Measurements from ENCODE around the gene DCST2.

Gene DCST2

DNA sequence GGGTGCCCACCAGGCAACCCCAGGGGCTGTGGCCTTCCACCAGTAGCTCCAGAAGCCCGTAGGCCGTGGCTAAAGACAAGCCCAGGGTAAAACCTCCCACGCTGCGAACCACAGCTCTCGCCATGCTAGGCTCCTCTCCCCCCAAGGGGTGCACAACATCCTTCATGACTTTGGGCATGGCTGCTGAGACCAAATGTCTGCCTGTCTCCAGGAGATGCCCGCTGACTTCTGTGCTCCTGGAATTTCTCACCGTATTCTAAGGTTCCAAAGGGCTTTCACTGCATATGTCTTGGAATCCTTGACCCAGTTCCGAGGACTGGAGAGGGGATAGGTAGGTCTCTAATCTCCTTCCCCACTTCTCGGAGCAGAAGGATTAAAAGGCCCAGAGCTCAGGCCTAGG lies at the start of gene DCST2, which contains the start of gene DCST1:
Gene DCST2, minus strand, starts transcription at position 258 of the 400 bp plus-strand sequence. Its CDS starts 80 bp downstream, at position 178.
Gene DCST1, plus strand, starts transcription at position 301 of the 400 bp plus-strand sequence. CDS start 213 bp downstream, outside the sequence.
- no peak for DNase-seq

GRCh38 chr1:155083052-155083541 lies 49.5 kb upstream of the DCST2 start:
- no peak for DNase-seq

DNA sequence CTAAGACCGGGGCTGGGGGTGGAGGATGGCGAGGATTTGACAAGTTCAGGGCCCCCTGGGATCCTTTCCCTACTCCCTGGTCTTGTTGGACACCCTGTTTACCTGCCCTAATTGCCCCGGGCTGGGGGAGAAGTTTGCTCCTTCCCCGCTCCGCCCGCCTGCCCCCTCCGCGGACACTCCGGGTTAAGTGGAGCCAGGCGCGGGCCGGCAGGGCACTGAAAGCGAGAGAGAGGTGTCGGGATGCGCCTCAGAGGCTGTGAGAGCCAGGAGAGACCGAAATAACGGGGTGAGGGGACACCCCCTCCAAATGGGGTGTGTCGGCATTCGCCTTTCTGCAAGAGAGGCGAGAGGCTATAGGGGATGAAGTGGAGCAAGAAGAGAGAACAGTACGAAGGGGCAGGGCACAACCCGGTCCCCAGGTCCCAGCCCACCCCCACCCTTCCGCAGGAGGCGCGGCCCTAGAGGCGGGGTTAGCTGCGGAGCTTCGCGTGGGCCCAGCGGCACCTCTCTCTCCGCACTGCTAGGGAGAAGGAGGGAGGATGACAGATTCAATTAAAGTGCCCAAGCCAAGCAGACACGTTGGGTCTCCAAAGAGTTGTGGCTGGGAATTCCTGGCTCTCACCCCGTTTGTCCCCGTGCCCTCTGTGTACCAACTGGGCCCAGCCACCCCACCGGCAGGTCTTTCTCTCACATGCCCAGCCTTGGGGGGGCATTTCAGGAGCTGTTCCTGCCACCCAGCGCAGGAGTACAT lies 48.9 kb upstream of the DCST2 start:
- no peak for DNase-seq

DNA sequence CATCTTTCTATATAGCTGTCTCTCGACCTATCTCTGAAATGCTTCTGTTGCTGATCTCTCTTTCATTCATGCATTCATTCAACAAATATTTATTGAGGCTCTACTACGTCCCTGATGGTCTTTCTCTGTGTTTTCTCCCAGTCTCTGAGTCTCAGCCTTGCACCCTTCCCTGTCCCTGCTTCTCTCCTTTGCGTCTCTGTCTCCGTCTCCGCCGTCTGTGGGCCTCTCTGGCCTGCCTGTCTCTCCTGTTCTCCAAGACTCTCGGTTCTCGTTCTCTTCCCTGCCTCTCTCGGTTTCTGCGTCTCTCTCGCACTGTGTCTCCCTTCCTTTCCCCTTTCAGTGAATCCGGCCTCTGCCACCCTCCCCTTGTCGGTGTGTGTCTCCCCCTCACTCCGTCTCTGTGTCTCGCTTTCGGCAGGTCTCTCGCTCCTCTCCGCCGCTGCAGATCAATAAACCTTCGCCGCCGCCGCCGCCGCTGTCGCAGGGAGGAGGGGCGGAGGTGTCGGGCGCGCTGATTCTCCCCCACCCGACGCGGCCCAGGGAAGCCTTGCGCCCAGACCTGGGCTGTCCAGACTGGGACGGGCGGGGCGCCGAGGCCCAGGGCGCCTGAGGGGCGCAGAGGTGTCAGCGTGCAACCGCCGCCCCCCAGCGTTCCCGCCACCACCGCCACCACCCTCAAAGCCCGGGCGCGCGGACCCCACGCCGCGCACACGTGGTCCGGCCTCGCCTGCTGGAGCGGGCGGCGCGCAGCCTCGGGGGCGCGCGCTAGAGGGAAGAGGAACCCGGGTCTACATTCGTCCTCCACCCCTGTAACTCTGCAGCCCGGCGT lies 48.1 kb upstream of the DCST2 start:
- no peak for DNase-seq

GRCh38 chr1:155080312-155081228 lies 47.0 kb upstream of the DCST2 start:
- no peak for DNase-seq

DNA sequence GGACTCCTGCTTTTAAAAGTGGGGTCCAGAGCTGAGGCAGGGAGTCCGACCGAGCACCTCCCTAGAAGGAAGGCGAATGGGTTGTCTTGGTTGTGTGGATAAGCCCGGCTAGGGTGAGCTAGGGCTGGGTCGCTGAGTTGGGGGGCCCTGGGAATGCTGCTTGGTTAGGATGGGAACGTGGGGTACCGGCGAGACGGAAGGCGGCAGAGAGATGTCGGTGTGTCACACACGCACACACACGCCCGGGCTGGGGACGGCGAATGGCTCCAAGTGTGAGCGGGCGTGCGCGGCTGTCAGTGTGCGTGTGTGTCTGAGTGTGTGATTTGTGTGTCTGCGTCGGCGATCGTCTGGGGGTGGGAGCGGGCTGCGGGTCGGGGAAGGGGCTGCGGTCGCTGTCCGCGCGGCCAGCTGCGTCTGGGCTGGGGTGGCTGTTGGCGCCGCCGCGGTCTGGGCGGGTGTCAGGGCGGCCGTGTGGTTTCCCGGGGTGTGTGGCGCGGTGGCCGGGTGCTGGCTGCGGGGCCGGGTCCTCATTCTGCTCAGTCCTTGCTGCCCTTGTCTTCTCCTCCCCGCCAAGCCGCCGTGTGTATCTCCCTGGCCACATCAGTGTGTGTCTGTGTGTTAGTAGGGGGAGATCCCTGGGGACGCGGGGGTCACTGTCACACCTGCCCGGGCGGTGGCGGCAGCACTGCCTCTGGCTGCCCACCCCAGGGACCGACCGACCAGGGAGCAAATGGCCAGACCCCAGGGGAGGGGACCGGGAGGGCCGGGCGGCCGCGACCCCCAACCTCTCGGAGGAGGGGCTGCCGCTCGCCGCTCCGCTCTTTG lies 46.1 kb upstream of the DCST2 start:
- DNase-seq = no peak

- DNase-seq = no peak
Measured at GRCh38 chr1:155079210-155079486, 45.6 kb upstream of the DCST2 start.

DNA sequence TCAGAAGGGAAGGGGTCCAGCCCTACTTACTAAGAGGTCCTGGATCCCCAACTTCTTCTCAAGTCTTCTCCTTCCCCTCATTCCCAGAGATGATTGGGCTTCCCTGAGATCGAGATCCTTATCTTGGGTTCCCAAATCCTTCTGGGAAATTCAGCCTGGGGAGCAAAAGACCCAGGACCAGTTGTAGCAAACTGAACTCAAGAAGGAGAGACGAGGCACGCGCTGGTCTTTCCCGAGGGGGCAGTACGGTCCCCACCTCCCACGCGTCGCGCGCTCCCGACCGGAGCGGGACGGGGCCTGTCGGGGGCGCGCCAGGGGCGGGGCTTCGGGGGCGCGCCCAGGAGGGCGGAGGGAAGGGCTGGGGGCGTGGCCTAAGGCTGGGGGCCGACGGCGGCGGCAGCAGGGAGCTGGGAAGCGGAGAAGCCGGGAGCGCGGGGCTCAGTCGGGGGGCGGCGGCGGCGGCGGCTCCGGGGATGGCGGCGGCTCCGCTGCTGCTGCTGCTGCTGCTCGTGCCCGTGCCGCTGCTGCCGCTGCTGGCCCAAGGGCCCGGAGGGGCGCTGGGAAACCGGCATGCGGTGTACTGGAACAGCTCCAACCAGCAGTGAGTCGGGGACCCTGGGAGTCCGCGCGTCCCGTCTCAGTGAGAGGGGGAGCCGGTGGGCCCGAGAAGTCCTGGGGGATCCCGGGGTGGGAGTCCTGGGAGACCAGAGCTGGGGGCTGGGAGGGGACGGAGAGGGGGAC lies 45.1 kb upstream of the DCST2 start, which contains the start of gene EFNA3:
Gene EFNA3, plus strand, starts transcription at position 369 of the 741 bp plus-strand sequence. Its CDS starts 105 bp downstream, at position 474.
- DNase-seq = peak; percentile 86

DNA sequence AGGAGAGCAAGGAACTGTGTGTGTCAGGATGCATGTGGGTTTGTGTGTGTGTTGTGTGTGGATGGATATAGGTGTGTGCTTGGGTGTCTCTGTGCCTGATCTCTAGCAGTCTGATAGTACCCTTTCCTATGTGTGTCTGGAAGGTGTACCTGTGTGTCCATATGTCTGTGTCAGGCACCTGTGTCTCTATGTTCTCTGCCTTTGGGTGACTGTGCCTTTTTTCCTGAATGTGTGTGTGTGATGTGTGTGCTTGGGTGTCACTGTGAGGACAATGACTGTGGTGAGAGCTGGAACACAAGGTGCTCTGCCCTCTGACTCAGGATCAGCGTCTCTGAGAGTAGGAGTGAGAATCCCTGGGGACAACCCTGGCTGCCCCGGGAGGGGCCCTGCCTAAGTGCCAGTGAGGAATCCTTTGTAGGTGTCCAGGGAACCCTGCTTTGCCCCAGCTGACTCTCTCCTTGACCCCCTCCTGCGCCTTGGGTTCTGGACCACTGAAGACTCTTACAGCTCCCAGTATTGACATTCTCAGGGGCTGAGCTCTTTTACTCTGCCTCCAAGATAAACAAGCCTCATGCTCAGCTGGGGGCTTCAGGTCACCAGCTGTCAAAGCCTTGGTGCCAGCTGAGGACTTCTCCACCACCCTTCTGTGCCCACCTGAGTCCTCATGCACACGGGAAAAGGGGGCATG lies 44.3 kb upstream of the DCST2 start:
- no peak for DNase-seq

DNA sequence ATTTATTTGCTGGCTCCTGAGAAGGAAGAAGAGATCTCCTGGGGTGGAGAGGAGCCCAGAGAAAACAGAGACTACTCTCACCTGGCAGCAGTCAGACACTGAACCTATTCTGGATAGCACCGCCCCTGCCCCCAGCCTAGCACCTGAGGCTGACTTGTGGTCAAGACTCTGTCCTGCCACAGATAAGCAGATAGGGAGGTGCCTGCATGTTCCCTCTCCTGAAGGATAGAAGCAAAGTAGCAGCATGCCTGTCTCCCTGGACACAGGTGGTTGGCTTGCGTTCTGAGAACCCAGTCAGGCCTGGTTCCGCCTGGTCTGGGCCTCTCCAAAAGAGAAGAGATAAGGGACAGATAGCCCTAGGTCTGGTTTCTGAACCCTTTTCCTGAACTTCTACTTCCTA lies 43.8 kb upstream of the DCST2 start:
- DNase-seq = no peak

GRCh38 chr1:155076371-155076770 lies 42.8 kb upstream of the DCST2 start:
- DNase-seq = no peak

DNA sequence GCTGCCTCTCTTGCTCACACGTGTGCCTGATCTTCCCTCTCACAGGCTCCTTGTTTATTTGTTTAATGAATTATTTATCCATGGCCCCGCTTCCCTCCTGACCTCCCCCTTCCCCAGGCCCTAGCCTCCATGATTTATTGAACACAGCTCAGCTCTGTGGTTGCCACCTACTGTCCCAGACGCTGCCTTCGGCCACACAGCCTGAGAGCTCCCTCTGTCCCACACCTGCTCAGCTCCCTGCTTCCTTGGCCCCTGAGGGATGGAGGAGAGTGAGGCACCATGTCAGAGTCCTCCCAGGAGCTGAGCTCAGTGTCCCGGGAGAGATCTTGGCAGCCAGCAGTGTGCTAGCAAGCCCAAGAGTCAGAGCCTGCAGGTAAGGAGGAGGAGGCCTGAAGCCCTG lies 42.0 kb upstream of the DCST2 start:
- DNase-seq = no peak

GRCh38 chr1:155073377-155074242 lies 40.0 kb upstream of the DCST2 start:
- no peak for DNase-seq

DNA sequence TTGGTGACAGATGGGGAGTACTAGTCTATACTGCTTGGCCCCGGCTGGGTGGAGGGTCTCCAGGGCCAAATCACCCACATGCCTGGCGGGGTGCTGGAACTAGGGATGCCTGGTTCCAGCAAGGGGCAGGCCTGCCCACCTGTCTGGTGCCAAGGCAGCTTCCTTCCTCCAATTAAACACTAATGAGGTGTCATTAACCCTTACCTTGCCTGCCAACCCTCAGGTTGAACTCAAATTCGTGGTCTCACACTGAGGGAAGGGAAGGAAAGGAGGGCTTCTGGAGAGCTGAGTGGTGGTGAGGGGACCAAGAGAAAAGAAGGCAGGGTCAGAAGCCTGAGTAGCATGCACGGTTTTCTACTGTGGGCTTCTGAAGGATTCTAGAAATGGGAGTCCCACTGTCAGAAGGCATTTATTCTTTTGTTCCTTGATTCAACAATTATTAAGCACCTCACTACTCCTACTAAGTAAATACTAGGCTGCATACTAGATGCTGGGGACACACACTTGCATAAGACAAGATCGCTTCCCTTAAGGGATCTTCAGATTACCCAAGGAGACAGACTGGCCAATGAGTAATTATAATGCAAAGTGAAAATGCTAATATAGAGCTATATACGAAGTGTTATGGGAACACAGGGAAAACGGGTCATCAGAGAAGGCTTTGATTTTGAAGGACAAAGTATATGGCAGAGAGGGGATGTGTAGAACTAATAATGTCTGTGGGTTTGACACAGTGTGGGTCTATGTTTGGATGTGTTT lies 39.1 kb upstream of the DCST2 start:
- DNase-seq = no peak

DNA sequence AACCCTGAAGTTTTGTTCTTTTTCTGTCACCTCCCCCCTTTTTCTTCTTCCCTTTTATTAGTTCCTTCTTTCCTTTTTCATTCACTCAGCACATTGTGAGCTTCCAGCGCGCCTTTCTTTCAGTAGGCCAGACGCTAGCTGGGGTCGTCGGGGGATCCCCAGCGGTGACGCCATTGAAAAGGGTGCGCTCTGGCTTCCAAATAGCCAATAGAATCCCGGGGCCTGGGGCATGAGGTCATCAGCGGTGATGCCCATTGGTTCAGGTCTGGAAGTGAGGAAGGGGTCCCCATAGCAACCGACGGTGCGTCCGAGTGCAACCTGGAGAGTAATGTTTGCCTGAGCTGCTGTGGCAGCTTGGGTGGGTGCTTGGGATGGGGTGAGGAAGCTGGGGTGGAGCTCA lies 38.1 kb upstream of the DCST2 start:
- no peak for DNase-seq

DNA sequence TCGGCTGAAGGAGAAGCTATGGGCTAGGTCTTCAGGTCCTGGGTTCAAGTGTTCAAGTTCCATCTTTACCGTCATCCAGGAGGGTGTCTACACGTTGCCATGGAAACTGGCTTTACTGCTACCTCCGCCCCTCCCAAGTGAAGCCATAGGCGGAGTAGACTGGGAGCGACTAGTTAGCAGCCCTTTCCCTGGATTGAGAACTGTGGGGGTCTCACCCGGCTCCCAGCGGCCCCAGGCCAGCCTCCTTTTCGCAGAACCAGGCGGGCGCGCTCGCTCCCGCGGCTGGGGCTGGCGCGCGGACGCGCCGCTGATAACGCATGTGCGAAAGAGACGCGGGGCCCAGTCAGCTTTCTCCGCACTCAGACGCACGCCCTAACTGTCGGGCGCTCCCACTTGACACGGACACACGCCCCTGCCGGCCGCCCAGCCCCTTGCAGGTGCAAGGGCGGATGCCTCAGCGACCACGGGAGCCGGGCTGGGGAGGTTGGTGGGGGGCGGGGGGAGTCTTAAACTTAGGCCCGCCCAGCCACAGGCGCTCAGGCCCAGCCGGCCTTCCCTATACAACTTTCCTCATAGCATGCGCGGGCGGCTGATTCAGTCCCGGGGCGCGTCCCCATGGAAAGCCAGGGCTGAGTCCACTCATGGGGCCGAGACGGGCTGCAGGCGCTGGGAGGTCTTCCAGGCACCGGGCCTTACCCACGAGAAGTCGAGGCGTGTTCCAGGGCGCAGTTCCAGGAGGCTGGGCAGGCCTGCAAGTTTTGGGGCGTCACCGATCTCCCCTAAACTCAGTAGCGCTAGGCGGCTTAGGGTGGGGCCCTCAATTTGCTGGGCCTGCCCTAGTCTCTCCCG lies 37.4 kb upstream of the DCST2 start:
- DNase-seq = peak; percentile 87

DNA sequence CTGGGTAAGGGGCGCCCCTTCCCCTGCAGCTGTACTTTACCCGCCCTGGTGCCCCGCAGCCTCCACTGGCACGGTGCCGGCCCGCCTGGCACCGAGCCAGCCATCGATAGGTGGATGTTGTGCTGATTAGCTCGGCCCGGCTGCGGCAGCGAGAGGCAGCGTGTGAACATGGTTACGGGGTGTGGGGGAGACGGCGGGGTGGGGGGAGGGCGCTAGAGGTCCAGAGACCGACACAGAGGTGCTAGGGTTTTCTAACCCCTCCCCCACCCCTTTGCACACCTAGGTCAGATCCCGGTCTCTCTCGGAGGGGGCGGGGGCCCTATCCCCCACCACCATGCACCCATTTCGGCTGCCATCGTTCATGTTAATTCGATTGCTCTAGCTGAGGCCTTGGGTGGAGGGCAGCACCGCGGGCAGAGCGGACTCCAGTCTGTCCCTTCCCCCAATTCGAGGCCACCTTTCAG lies 36.6 kb upstream of the DCST2 start:
- DNase-seq = no peak

Measured in activated CD8-positive, alpha-beta memory T cell treated with anti-CD3 and anti-CD28 coated beads for 24 hours (primary cell).